NCI-H748 (cell line): ENCODE measurements around the gene MAGI2.

Experiments
- DNase-seq: peaks from one replicate; lab custom pipeline; 2025; ENCODE audit not compliant: unreplicated experiment; lab: John Stamatoyannopoulos, UW

MAGI2 gene

GRCh38 chr7:78760620-78761355, 692.7 kb downstream of the MAGI2 start:
- no peak for DNase-seq

DNA sequence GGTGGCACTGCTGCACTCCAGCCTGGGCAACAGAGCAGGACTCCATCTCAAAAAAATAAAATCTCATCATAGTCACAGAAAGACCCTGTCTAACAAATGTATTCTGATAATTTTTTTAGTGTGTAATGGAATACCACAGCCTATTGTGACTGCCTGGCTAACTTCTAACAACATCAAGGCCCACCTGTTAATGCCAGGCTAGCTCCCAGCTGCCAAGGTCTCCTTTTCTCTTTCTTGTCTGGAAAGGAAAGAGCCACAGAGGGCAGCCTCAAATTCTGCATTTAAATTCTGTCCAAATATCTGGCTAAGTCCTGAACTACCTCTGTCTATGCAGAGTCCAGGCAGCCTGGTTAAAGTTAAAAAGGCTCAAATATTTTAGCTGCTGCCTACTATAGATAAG, 700.9 kb downstream of the MAGI2 start:
- DNase-seq = no peak

GRCh38 chr7:78751253-78751652, 702.2 kb downstream of the MAGI2 start:
- no peak for DNase-seq

- DNase-seq = no peak
These were observed 704.3 kb downstream of the MAGI2 start for GRCh38 chr7:78749052-78749746.

GRCh38 chr7:78747592-78747991, 705.9 kb downstream of the MAGI2 start:
- DNase-seq = no peak

- DNase-seq = no peak
These were observed 707.2 kb downstream of the MAGI2 start for GRCh38 chr7:78746301-78746700.

DNA sequence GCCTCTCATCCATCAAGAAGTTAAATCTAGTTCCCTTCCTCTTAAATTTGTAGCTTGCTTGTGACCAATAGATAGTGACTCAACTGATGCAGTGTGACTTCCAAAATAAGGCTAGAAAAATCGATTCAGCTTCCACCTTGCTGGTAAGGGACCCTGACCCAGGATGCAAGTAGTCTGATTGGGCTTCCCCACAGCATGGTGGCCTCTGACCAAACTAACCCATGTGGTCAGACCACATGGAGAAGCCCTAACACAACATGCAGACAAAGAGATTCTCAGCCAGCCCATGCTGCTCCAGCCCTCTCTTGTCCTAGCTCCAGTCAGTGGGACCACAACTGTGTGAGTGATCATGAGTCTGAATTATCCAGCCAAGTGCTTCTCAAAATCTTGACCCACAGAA, 710.8 kb downstream of the MAGI2 start:
- DNase-seq = no peak

DNA sequence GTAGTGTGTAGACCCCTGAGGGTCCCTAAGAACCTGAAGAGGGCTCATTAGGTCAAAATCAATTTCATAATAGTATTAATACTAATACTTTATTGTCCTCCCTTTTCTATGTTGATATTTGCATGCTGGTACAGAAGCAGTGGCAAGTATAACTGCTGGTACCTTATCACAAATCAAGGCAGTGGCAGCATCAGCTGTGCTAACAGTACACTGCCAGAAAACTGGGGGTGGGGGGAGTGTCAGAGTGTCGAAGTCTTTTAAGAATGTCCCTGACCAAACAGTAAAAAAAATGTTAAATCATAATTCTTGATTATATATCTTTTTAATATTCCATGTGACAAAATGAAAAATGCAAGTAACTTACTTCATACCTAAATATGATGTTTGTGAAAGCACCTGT, 716.9 kb downstream of the MAGI2 start:
- no peak for DNase-seq

- DNase-seq = no peak
These were observed 718.8 kb downstream of the MAGI2 start for GRCh38 chr7:78734626-78735025.

- no peak for DNase-seq
These were observed 733.4 kb downstream of the MAGI2 start for GRCh38 chr7:78720066-78720465.

GRCh38 chr7:78718212-78718611, 735.3 kb downstream of the MAGI2 start:
- DNase-seq = no peak

DNA sequence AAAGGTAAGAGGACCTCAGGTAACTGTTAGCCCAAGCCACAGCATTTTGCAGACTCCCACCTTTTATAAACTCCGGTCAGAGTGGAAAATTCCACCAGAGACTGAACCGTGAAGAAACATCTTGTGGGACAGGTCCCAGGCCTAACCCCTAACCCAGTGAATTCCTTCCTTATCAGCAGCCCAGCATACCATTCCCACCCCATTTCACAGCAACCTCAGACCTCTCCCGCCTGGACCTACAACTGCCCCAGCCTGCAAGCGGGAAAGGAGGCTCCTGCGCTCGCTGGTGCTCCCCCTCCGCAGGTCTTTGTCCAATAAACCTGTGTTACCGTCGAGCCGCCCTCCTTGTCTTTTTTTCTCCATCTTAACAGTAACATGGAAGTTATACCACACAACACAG, 736.6 kb downstream of the MAGI2 start:
- DNase-seq = no peak

DNA sequence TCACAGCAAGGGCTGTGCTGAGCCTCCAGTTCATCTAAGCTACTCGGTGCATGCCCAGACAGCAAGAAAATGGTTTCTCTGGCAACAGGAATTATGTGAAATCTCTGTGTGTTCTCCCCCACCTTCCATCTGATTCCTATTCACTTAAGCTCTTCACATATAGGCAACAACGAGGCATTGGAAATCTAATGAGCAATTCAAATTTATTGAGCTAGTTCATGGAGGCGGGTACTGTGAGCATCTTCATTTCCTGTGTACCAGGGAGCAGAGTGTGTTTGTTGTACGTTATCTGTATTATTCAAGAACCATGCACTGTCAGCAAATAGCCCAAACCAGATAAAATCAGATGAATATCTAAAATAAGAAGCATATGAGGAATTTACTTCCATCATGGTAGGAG, 739.1 kb downstream of the MAGI2 start:
- DNase-seq = peak; percentile 16

GRCh38 chr7:78712111-78712510, 741.4 kb downstream of the MAGI2 start:
- no peak for DNase-seq

DNA sequence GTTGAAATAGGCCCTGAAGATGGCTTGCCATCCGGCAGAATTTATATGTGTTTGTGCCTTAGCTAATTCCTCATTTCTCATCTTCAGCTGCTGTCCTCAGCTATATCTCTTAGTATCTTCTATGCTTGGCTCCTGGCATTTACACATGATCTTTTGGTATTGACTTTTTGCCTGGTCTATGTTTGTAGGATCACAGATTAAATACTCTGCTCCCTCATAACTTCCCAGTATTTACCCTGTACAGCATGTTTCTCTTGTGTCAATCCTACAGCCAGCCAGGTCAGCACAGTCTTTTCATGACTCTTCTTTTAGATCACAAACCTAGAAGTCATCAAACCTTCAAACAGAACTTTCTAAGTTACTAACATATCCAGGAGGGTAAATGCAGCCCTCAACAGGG, 743.8 kb downstream of the MAGI2 start:
- DNase-seq = no peak

- no peak for DNase-seq
These were observed 749.0 kb downstream of the MAGI2 start for GRCh38 chr7:78704504-78704903.

DNA sequence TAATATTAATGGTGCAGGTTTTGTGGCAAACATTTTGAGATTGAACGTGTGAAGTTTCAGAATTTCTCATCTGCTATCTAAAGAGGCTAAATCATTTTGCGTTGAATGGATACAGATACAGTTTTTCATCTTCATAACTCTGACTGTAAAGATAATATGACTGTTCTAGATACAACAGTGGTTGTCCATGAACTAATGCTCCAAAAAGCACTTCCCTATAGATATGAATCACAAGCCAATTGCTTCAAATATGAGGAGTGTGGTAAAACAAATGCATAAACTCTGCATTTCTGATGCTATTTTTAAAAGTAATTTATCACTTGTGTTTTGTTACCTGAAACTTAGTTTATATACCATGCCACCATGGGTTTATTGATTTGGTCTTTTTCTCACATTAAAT, 750.1 kb downstream of the MAGI2 start:
- DNase-seq = no peak

DNA sequence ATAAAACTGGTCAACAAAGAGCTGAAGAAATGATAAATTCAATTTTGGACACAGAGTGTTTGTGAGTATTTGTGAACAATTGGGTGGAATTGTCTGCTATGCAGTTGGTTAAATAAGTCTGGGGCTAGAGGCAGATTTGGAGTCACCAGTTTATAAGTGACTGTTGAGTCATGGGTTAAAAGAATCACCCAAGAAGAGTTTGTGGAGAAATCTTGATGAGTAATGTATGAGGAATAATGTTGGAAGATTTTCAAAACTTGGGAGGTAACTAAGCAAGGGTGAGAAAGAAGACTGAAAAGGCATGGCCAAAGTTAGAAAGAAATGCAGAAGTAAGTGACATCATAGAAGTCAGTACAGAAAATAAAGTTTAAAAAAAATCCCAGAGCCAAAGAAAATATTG, 750.7 kb downstream of the MAGI2 start:
- no peak for DNase-seq

DNA sequence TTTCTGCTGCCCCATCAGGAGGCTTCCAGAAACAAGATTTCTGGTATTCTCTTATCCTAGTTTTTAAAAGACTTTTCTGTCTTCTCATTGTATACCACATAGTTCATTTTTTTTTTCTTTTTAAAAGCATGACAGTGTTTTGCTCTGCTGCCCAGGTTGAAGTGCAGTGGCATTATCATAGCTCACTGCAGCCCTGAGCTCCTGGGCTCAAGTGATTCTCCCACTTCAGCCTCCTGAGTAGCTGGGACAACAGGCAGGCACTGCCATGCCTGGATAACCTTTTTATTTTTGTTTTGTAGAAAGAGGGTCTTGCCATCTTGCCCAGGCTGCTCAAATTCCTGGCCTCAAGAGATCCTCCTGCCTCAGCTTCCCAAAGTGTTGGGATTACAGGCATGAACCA, 757.6 kb downstream of the MAGI2 start:
- DNase-seq = no peak

DNA sequence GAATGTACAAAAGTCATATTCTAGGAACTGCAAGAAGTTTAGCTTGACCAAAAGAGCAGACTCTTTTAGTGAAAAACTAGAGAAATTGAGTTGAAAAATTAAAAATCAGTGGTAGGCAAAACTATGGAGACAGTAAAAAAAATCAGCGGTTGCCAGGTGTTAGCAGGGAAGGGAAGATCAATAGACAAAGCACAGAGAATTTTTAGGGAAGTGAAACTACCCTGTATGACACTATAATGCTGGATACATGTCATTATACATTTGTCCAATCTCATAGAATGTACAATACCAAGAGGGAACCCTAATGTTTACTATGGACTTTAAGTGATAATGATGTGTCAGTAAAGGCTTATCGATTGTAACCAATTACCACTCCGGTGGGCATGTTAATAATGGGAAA, 761.9 kb downstream of the MAGI2 start:
- DNase-seq = no peak

- no peak for DNase-seq
These were observed 763.3 kb downstream of the MAGI2 start for GRCh38 chr7:78690174-78690573.

DNA sequence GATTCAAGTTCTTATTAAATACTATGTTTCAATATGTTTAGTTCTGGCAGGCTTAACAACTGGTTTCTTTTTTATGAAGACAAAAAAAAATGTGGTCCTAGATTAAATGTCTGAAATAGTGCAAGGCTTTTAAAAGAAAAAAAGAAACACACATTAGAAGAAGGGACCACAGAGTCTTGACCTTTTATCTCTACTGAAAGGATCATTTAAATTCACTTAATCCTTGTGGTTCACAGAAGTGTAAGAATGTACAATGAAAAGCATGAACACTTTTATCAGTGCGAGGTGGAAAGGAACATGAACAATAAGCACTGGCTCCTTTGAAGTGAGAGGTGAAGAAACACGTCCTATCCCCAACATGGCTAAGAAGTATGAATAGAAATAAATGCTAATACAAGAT, 765.1 kb downstream of the MAGI2 start:
- DNase-seq = no peak

DNA sequence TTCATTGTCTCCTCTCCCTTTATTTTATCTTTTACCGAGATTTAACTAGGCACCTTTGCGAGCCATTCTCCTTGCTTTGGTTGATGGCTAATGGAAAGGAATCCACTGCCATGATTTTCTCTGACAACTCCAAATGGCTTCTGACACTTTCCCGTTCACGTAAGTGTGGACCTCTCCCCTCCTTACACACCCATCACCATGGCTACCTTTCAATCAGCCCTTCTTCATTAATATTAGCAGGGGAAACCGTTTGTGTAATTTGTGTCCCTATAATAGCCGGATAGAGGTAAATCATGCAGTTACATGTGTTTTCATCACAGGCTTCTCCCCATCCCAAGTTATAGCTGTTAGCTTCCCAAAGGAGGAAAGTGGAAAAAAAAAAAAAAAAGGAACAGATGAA, 767.3 kb downstream of the MAGI2 start:
- DNase-seq = no peak
